Mesendoderm (in vitro differentiated cells): ENCODE data around the gene PLPP4.

Source experiments
- DNase-seq: peaks from one replicate; pipeline ENCODE4 v3.0.0; 2013
- H2AK5ac ChIP-seq: 2 replicates; pipeline ENCODE4 v1.6.1; 2013; ENCODE audit warnings: low read length, inconsistent platforms
- H2BK120ac ChIP-seq: 2 replicates; pipeline ENCODE4 v1.6.1; 2013; ENCODE audit warnings: low read depth, mild to moderate bottlenecking, low read length, moderate library complexity, mixed read lengths
- H2BK15ac ChIP-seq: replicated peaks from 2 replicates; pipeline ENCODE4 v1.6.1; 2013; ENCODE audit warnings: low read depth, mild to moderate bottlenecking, moderate library complexity
- H2BK5ac ChIP-seq: 2 replicates; pipeline ENCODE4 v1.6.1; 2013; ENCODE audit warnings: low read length, inconsistent platforms
- H3K18ac ChIP-seq: 2 replicates; pipeline ENCODE4 v1.6.1; 2013; ENCODE audit warnings: mild to moderate bottlenecking, low read length, mixed read lengths
- H3K23ac ChIP-seq: one replicate; pipeline ENCODE4 v1.6.1; 2013; ENCODE audit warnings: low read length
- H3K27ac ChIP-seq: 2 replicates; pipeline ENCODE4 v1.5.1; 2013; ENCODE audit warnings: low read depth, mild to moderate bottlenecking, inconsistent platforms, low read length, moderate library complexity
- H3K27me3 ChIP-seq: 2 replicates; pipeline ENCODE4 v1.6.1; 2013; ENCODE audit warnings: low read length, control low read depth, mild to moderate bottlenecking, inconsistent platforms; ENCODE audit not compliant: insufficient read depth, poor library complexity
- H3K36me3 ChIP-seq: 2 replicates; pipeline ENCODE4 v1.6.1; 2013; ENCODE audit warnings: low read length, inconsistent platforms; ENCODE audit not compliant: control insufficient read depth, insufficient read depth
- H3K4ac ChIP-seq: one replicate; pipeline ENCODE4 v1.6.1; 2013; ENCODE audit warnings: low read depth, mild to moderate bottlenecking, low read length, moderate library complexity
- H3K4me1 ChIP-seq: 2 replicates; pipeline ENCODE4 v1.6.1; 2013; ENCODE audit warnings: low read depth, low read length, inconsistent platforms; ENCODE audit not compliant: control insufficient read depth
- H3K4me2 ChIP-seq: 2 replicates; pipeline ENCODE4 v1.6.1; 2013; ENCODE audit warnings: low read length
- H3K4me3 ChIP-seq: 2 replicates; pipeline ENCODE4 v1.5.1; 2013; ENCODE audit warnings: mild to moderate bottlenecking, low read length
- H3K56ac ChIP-seq: one replicate; pipeline ENCODE4 v1.6.1; 2013; ENCODE audit warnings: low read length
- H3K79me1 ChIP-seq: 2 replicates; pipeline ENCODE4 v1.6.1; 2013; ENCODE audit warnings: low read length, inconsistent platforms
- H3K79me2 ChIP-seq: 2 replicates; pipeline ENCODE4 v1.6.1; 2013; ENCODE audit warnings: mild to moderate bottlenecking, low read length; ENCODE audit not compliant: control insufficient read depth, insufficient read depth
- H3K9ac ChIP-seq: 2 replicates; pipeline ENCODE4 v1.6.1; 2013; ENCODE audit warnings: low read length, inconsistent platforms
- H4K5ac ChIP-seq: one replicate; pipeline ENCODE4 v1.6.1; 2013; ENCODE audit warnings: low read length
- H4K8ac ChIP-seq: one replicate; pipeline ENCODE4 v1.6.1; 2013; ENCODE audit warnings: low read depth, mild to moderate bottlenecking, control low read depth, low read length, moderate library complexity
- WGBS: extraction: QIAGEN DNeasy Blood & Tissue Kit; methylation state at CpG from one replicate; pipeline ENCODE4 v1.1.7; 2013; ENCODE audit warnings: low lambda C conversion rate, missing lambda C conversion rate; ENCODE audit not compliant: insufficient coverage; ENCODE audit errors: extremely low coverage; 5-methylcytosine and 5-hydroxymethylcytosine counted together

The PLPP4 gene

GRCh38 chr10:120429395-120429794 lies 27.6 kb upstream of the PLPP4 start:
- Histone ChIP-seq H3K27me3 (no peaks in the 10 kb centered on the region), H3K4me2 (no peak overlapping the region), H4K8ac (no peak overlapping the region), H3K9ac (no peak overlapping the region), H4K5ac (no peak overlapping the region), H3K18ac (no peak overlapping the region), H3K4ac (no peak overlapping the region), H3K79me2 (no peaks in the 10 kb centered on the region), H2BK15ac (no peak overlapping the region), H3K27ac (no peak overlapping the region), H2BK120ac (no peak overlapping the region), H3K56ac (no peak overlapping the region), H3K4me3 (no peak overlapping the region), H2BK5ac (no peak overlapping the region), H3K23ac (no peak overlapping the region), H3K4me1 (no peaks in the 10 kb centered on the region), H2AK5ac (no peak overlapping the region), H3K79me1 (no peaks in the 10 kb centered on the region), H3K36me3 (no peaks in the 10 kb centered on the region)
- WGBS, result no CpG with 5 or more reads among the region's 5 CpGs
- no peak for DNase-seq

- no peak overlapping the region for H3K4me2 ChIP-seq
- no peak overlapping the region for H3K27ac ChIP-seq
- H2BK15ac ChIP-seq, result no peak overlapping the region
- no peaks in the 10 kb centered on the region for H3K79me2 ChIP-seq
- DNase-seq, result no peak
- H4K5ac ChIP-seq, result no peak overlapping the region
- no CpG with 5 or more reads among the region's 8 CpGs for WGBS
- H2BK120ac ChIP-seq, result no peak overlapping the region
- H3K18ac ChIP-seq, result no peak overlapping the region
- no peaks in the 10 kb centered on the region for H3K36me3 ChIP-seq
- H4K8ac ChIP-seq, result no peak overlapping the region
- no peak overlapping the region for H3K4me3 ChIP-seq
- H2BK5ac ChIP-seq, result no peak overlapping the region
- no peaks in the 10 kb centered on the region for H3K27me3 ChIP-seq
- H2AK5ac ChIP-seq, result no peak overlapping the region
- H3K79me1 ChIP-seq, result no peaks in the 10 kb centered on the region
- H3K4me1 ChIP-seq, result no peaks in the 10 kb centered on the region
- no peak overlapping the region for H3K9ac ChIP-seq
- H3K23ac ChIP-seq, result no peak overlapping the region
- no peak overlapping the region for H3K56ac ChIP-seq
- no peak overlapping the region for H3K4ac ChIP-seq
Observed at GRCh38 chr10:120431251-120431651, 25.8 kb upstream of the PLPP4 start.

- Histone ChIP-seq H3K36me3 (no peaks in the 10 kb centered on the region), H3K4me2 (no peak overlapping the region)
- no CpG with 5 or more reads among the region's 3 CpGs for WGBS
Observed at GRCh38 chr10:120432209-120432608, 24.8 kb upstream of the PLPP4 start.

DNA sequence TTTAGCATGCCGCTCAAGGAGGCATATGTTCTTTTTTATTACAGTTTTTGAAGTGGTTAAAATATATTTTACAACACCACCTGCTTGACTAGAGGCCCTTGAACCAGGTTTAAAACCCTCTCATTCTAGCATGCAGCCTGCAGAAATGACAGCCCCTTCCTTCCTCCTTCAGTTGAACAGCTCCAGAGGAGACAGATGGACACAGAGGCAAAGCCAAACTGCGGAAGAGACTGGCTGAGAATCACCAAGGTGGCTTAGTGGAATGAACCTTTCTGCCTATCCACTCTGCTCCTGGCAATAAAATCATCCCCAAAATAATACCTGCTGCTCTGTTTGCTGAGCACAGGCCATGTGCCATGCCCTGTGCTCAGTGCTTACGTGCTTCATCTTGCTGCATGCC lies 23.9 kb upstream of the PLPP4 start:
- Histone ChIP-seq H3K4me3 (no peak overlapping the region), H2BK120ac (no peak overlapping the region), H3K4me2 (no peak overlapping the region), H4K5ac (no peak overlapping the region), H2AK5ac (no peak overlapping the region), H2BK15ac (no peak overlapping the region), H3K18ac (no peak overlapping the region), H3K36me3 (no peaks in the 10 kb centered on the region), H3K4ac (no peak overlapping the region), H3K23ac (no peak overlapping the region), H3K79me1 (no peaks in the 10 kb centered on the region), H3K9ac (no peak overlapping the region), H3K4me1 (no peaks in the 10 kb centered on the region), H2BK5ac (no peak overlapping the region), H3K27me3 (no peaks in the 10 kb centered on the region), H3K79me2 (no peaks in the 10 kb centered on the region), H3K56ac (no peak overlapping the region), H4K8ac (no peak overlapping the region), H3K27ac (no peak overlapping the region)
- WGBS, result no CpG with 5 or more reads among the region's 3 CpGs
- no peak for DNase-seq

More at GRCh38 chr10:120432209-120432608, 24.8 kb upstream of the PLPP4 start:
- Histone ChIP-seq H3K4me1 (no peaks in the 10 kb centered on the region), H2AK5ac (no peak overlapping the region), H3K79me1 (no peaks in the 10 kb centered on the region), H3K79me2 (no peaks in the 10 kb centered on the region), H3K23ac (no peak overlapping the region), H2BK120ac (no peak overlapping the region), H2BK15ac (no peak overlapping the region), H3K4ac (no peak overlapping the region), H3K27ac (no peak overlapping the region), H3K18ac (no peak overlapping the region), H3K4me3 (no peak overlapping the region), H4K5ac (no peak overlapping the region), H2BK5ac (no peak overlapping the region), H3K56ac (no peak overlapping the region), H3K27me3 (no peaks in the 10 kb centered on the region), H4K8ac (no peak overlapping the region), H3K9ac (no peak overlapping the region)
- DNase-seq, result no peak

- Histone ChIP-seq H3K4ac (no peak overlapping the region), H3K9ac (no peak overlapping the region), H3K4me2 (no peak overlapping the region), H2BK15ac (no peak overlapping the region), H3K23ac (no peak overlapping the region), H2BK120ac (no peak overlapping the region), H3K4me3 (no peak overlapping the region), H3K27ac (no peak overlapping the region), H3K27me3 (no peaks in the 10 kb centered on the region), H2AK5ac (no peak overlapping the region), H2BK5ac (no peak overlapping the region), H4K5ac (no peak overlapping the region), H3K4me1 (no peaks in the 10 kb centered on the region), H3K18ac (no peak overlapping the region), H3K79me1 (no peaks in the 10 kb centered on the region), H3K79me2 (no peaks in the 10 kb centered on the region), H3K56ac (no peak overlapping the region), H4K8ac (no peak overlapping the region), H3K36me3 (no peaks in the 10 kb centered on the region)
- WGBS, result no CpG with 5 or more reads among the region's 7 CpGs
- peak; percentile 45 for DNase-seq
Observed at GRCh38 chr10:120436439-120437112, 20.5 kb upstream of the PLPP4 start.

- H2BK5ac ChIP-seq, result no peak overlapping the region
- no peaks in the 10 kb centered on the region for H3K79me2 ChIP-seq
- no peak overlapping the region for H2BK15ac ChIP-seq
- no peaks in the 10 kb centered on the region for H3K36me3 ChIP-seq
- H3K18ac ChIP-seq, result no peak overlapping the region
- no peak overlapping the region for H2BK120ac ChIP-seq
- no peak overlapping the region for H3K4me2 ChIP-seq
- WGBS, result no CpG with 5 or more reads among the region's 2 CpGs
- no peak overlapping the region for H4K8ac ChIP-seq
- no peaks in the 10 kb centered on the region for H3K79me1 ChIP-seq
- H3K4me3 ChIP-seq, result no peak overlapping the region
- no peaks in the 10 kb centered on the region for H3K27me3 ChIP-seq
- no peak overlapping the region for H3K9ac ChIP-seq
- H4K5ac ChIP-seq, result no peak overlapping the region
- H3K4ac ChIP-seq, result no peak overlapping the region
- no peak for DNase-seq
- H3K23ac ChIP-seq, result no peak overlapping the region
- H3K56ac ChIP-seq, result no peak overlapping the region
- H2AK5ac ChIP-seq, result no peak overlapping the region
- H3K27ac ChIP-seq, result no peak overlapping the region
- H3K4me1 ChIP-seq, result no peaks in the 10 kb centered on the region
Observed at GRCh38 chr10:120437541-120437940, 19.5 kb upstream of the PLPP4 start.
